Caco-2 (cell line): Measurements from ENCODE around the gene ST6GAL1. TPM values are rescaled to one million over a fixed set of nuclear protein-coding genes. Genes with fewer than 3 reads are reported as not detected.
"Not testable (repeated sequence)": the region's sequence is repeated elsewhere in the genome, so short reads cannot be mapped to it uniquely, and the experiment has no call there.

Experiments used
- BruUV-seq: library from RNA; stranded (reverse); fragments of 400-500 nt; replicated peaks from 2 replicates; lab custom pipeline; 2021; lab: Mats Ljungman, UMichigan
- CTCF ChIA-PET: fragments of 300-600 bp; sonication (Branson Sonifier 250); formaldehyde crosslinking; loops from one replicate; lab custom pipeline; 2022; ENCODE audit warnings: antibody characterized with exemption; lab: Charles Lee
- POLR2A ChIA-PET: fragments of 300-600 bp; sonication (Branson Sonifier 250); formaldehyde crosslinking; loops from one replicate; lab custom pipeline; 2022; ENCODE audit warnings: antibody characterized with exemption; lab: Charles Lee
- DNase-seq, 2 experiments: peaks; one replicate each; pipeline versions ENCODE4 v3.0.0 to v3.0.0-alpha.2; 2020 to 2022
- H3K27me3 ChIP-seq: replicated peaks from 2 replicates; pipeline ENCODE4 v1.6.0; 2011; ENCODE audit warnings: low read length; ENCODE audit not compliant: control insufficient read depth, insufficient read depth
- H3K36me3 ChIP-seq: 2 replicates; pipeline ENCODE4 v1.5.1; 2011; ENCODE audit warnings: low read length; ENCODE audit not compliant: control insufficient read depth, insufficient read depth
- H3K4me1 ChIP-seq: fragments of 250-450 bp; sonication (Bioruptor Pico); 2 replicates; pipeline ENCODE4 v1.5.1; 2020; ENCODE audit warnings: mild to moderate bottlenecking
- H3K4me3 ChIP-seq: 2 replicates; pipeline ENCODE4 v1.5.1; 2011; ENCODE audit warnings: low read depth, mild to moderate bottlenecking, control low read depth, low read length
- H3K9me3 ChIP-seq: fragments of 250-450 bp; sonication (Bioruptor Pico); 2 replicates; pipeline ENCODE4 v1.5.1; 2020; ENCODE audit warnings: mild to moderate bottlenecking, moderate library complexity
- H3K27ac Mint-ChIP-seq: one replicate; pipeline ENCODE4 v1.8.0; 2022; ENCODE audit warnings: mixed read lengths; ENCODE audit not compliant: unreplicated experiment
- H3K27me3 Mint-ChIP-seq: one replicate; pipeline ENCODE4 v1.8.0; 2022; ENCODE audit warnings: mixed read lengths; ENCODE audit not compliant: insufficient read depth, unreplicated experiment
- H3K36me3 Mint-ChIP-seq: one replicate; pipeline ENCODE4 v1.8.0; 2022; ENCODE audit warnings: mild to moderate bottlenecking, mixed read lengths; ENCODE audit not compliant: insufficient read depth, unreplicated experiment
- H3K4me1 Mint-ChIP-seq: one replicate; pipeline ENCODE4 v1.8.0; 2022; ENCODE audit warnings: low read depth, mixed read lengths; ENCODE audit not compliant: unreplicated experiment
- H3K4me3 Mint-ChIP-seq: one replicate; pipeline ENCODE4 v1.8.0; 2022; ENCODE audit warnings: mild to moderate bottlenecking, moderate library complexity, mixed read lengths; ENCODE audit not compliant: unreplicated experiment
- H3K9me3 Mint-ChIP-seq: one replicate; pipeline ENCODE4 v1.8.0; 2022; ENCODE audit warnings: mixed read lengths; ENCODE audit not compliant: unreplicated experiment
- CTCF ChIP-seq, 2 experiments: fragments of 200-600 bp in 1 of 2; IDR thresholded peaks; 1 replicate in 1 of 2; 2 replicates in 1 of 2; pipeline versions ENCODE4 v1.5.1 to v1.8.0; 2011 to 2022; ENCODE audit warnings: antibody characterized with exemption in 1 of 2, control low read depth in 1 of 2, inconsistent platforms in 1 of 2, low read depth in 1 of 2, low read length in 1 of 2, mild to moderate bottlenecking in 1 of 2, moderate library complexity in 1 of 2; ENCODE audit not compliant: insufficient read depth in 1 of 2, severe bottlenecking in 1 of 2, unreplicated experiment in 1 of 2
- intact Hi-C: fragments of 100-400 bp; cut with micrococcal nuclease; formaldehyde crosslinking; loops from one replicate; pipeline ENCODE4 v1.10.0; 2022; ENCODE audit not compliant: unreplicated experiment
- total RNA-seq: library from RNA; stranded (reverse); gene quantifications from 2 replicates; pipeline ENCODE4 v1.2.3, GENCODE V29; 2022

ST6GAL1 gene
- total RNA-seq, 1 experiment from 2014 or later = 34.6 TPM

DNA sequence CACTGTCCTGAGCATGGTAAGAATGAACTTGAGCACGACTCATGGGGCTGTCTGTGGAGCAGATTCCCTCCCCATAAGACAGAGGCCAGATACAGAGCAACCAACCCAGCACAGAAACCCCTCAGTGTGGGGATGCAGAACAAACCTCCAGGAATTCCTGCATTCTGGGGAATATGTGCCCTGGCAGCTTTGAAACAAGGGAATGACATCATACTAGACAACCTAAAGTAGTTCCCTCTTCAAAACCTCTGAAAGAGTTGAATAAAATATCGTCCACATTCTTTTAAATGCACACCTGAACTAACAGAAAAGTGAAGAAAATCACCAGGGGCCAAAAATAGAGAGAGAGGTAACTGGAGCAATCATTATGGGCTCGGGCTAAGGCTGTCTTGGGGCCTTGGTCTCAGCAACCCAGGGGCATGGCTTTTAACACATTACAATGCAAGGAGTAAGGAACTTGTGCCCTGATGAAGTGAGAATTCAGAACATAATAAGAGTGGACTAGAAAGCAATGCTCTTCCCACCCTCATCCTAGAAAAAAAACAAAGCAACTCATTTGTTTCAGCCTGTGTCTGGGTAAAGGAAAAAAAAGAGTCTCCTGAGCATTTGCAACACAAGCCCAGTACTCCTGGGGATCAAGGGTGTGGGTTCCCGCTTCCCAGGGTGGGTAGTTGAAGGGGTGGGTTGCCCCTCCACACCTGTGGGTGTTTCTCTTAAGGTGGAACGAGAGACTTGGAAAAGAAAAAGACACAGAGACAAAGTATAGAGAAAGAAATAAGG lies 43.9 kb upstream of the ST6GAL1 start:
- peaks cover 3% of the 10 kb centered on the region; the same call in 1 of the 2 replicates for H3K4me1 ChIP-seq
- Mint-ChIP-seq H3K36me3 (no peaks in the 10 kb centered on the region), H3K27ac (no peak overlapping the region), H3K9me3 (no peaks in the 10 kb centered on the region), H3K4me1 (peaks cover 8% of the 10 kb centered on the region), H3K27me3 (no peaks in the 10 kb centered on the region), H3K4me3 (no peak overlapping the region)
- CTCF ChIA-PET = no interaction called here
- DNase-seq = no peak
- H3K36me3 ChIP-seq = no peaks in the 10 kb centered on the region
- POLR2A ChIA-PET = no interaction called here
- no peaks in the 10 kb centered on the region for H3K9me3 ChIP-seq
- no peak overlapping the region for H3K4me3 ChIP-seq
- BruUV-seq = no TSS peak
- intact Hi-C loops = no loop called here
- H3K27me3 ChIP-seq = no peaks in the 10 kb centered on the region
- no peak for TF ChIP-seq CTCF (IDR thresholded peaks at IDR 0.05; ENCODE audit: insufficient read depth in 1 of 2, low read depth in 1 of 2, low read length in 1 of 2, severe bottlenecking in 1 of 2, unreplicated experiment in 1 of 2)

DNA sequence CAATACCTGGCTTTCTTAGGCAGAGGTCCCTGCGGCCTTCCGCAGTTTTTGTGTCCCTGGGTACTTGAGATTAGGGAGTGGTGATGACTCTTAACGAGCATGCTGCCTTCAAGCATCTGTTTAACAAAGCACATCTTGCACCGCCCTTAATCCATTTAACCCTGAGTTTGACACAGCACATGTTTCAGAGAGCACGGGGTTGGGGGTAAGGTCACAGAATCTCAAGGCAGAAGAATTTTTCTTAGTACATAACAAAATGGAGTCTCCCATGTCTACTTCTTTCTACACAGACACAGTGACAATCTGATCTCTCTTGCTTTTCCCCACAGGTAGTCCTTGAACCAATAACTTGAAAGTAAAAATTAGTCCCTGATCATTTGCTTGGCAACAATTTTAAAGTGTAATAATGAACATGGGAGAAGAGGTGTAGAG lies 42.8 kb upstream of the ST6GAL1 start:
- CTCF ChIA-PET, intact Hi-C loops, BruUV-seq: not testable (repeated sequence)

DNA sequence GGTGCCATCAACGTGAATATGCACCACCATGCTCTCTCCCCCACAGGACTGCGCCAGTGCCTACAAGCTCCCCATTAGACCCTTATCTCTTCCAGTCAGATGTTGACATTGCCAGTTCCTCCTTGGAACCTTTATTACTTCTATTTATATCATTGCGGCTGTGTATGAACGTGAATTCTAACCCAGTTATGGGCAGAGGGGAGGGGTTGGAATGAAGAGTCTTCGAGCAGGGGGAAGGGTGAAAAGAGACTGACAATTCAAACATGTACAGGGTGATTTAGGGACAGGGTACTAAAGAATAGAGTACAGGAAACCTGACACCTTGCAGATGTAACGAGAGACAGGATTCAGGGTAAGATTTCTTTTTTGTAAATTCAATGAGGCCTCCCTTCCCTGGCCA lies 41.8 kb upstream of the ST6GAL1 start:
- H3K4me3 Mint-ChIP-seq = no peak overlapping the region
- BruUV-seq = no TSS peak
- POLR2A ChIA-PET = no interaction called here

More for the DNA sequence above, 42.8 kb upstream of the ST6GAL1 start:
- H3K4me1 Mint-ChIP-seq, DNase-seq, H3K9me3 ChIP-seq, H3K4me3 ChIP-seq, H3K36me3 ChIP-seq, H3K4me3 Mint-ChIP-seq, H3K27me3 Mint-ChIP-seq, POLR2A ChIA-PET, H3K36me3 Mint-ChIP-seq, H3K9me3 Mint-ChIP-seq, H3K27me3 ChIP-seq, H3K4me1 ChIP-seq, H3K27ac Mint-ChIP-seq: not testable (repeated sequence)

DNA sequence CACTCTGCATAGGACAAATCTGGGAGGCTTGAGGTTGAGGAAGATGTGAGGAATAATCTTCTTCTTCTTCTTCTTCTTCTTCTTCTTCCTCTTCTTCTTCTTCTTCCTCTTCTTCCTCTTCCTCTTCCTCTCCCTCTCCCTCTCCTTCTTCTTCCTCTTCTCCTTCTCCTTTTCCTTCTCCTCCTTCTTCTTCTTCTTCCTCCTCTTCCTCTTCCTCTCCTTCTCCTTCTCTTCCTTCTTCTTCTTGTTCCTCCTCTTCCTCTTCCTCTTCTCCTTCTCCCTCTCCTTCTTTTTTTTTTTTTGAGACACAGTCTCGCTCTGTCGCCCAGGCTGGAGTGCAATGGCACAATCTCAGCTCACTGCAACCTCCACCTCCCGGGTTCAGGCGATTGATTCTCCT lies 40.6 kb upstream of the ST6GAL1 start:
- H3K9me3 ChIP-seq, H3K9me3 Mint-ChIP-seq, H3K4me3 Mint-ChIP-seq, H3K27me3 Mint-ChIP-seq, H3K27me3 ChIP-seq, BruUV-seq, H3K36me3 ChIP-seq, intact Hi-C loops, POLR2A ChIA-PET, H3K4me3 ChIP-seq, H3K36me3 Mint-ChIP-seq, H3K27ac Mint-ChIP-seq, CTCF ChIA-PET, DNase-seq: not testable (repeated sequence)
- peaks cover 22% of the 10 kb centered on the region for H3K4me1 ChIP-seq
- peaks cover 13% of the 10 kb centered on the region for H3K4me1 Mint-ChIP-seq

More for the DNA sequence above, 41.8 kb upstream of the ST6GAL1 start:
- no peak for TF ChIP-seq CTCF (IDR thresholded peaks at IDR 0.05; ENCODE audit: insufficient read depth in 1 of 2, low read depth in 1 of 2, low read length in 1 of 2, severe bottlenecking in 1 of 2, unreplicated experiment in 1 of 2)
- Mint-ChIP-seq H3K4me1 (peaks cover 8% of the 10 kb centered on the region), H3K27me3 (no peaks in the 10 kb centered on the region), H3K9me3 (no peaks in the 10 kb centered on the region), H3K36me3 (no peaks in the 10 kb centered on the region), H3K27ac (no peak overlapping the region)
- intact Hi-C loops = no loop called here
- no peaks in the 10 kb centered on the region for H3K27me3 ChIP-seq
- H3K4me1 ChIP-seq = peaks cover 13% of the 10 kb centered on the region
- no peaks in the 10 kb centered on the region for H3K36me3 ChIP-seq
- H3K9me3 ChIP-seq = no peaks in the 10 kb centered on the region
- CTCF ChIA-PET = no interaction called here
- H3K4me3 ChIP-seq = no peak overlapping the region
- DNase-seq = no peak
